IgD-negative memory B cell (primary cell): ENCODE data around the gene ARHGEF2. TPM values are rescaled to one million over a fixed set of nuclear protein-coding genes. Genes with fewer than 3 reads are reported as not detected.
A peak's percentile ranks its signal among the peaks of the same experiment; 100 is the strongest.

Experiments used
- H3K27ac Mint-ChIP-seq, 3 donors: one replicate each; pipeline ENCODE4 v1.8.0; 2020 to 2022; ENCODE audit warnings: mild to moderate bottlenecking in 3 of 3, mixed read lengths in 3 of 3, moderate library complexity in 1 of 3
- H3K27me3 Mint-ChIP-seq: one replicate; pipeline ENCODE4 v1.8.0; 2021; ENCODE audit warnings: mixed read lengths
- H3K36me3 Mint-ChIP-seq: one replicate; pipeline ENCODE4 v1.8.0; 2020; ENCODE audit warnings: mild to moderate bottlenecking, mixed read lengths
- H3K4me1 Mint-ChIP-seq, 3 donors: one replicate each; pipeline ENCODE4 v1.8.0; 2020 to 2022; ENCODE audit warnings: mixed read lengths in 3 of 3, mild to moderate bottlenecking in 1 of 3
- H3K4me3 Mint-ChIP-seq, 4 donors: one replicate each; pipeline ENCODE4 v1.8.0; 2020 to 2022; ENCODE audit warnings: mild to moderate bottlenecking in 4 of 4, mixed read lengths in 4 of 4, moderate library complexity in 3 of 4
- H3K9me3 Mint-ChIP-seq, 3 donors: one replicate each; pipeline ENCODE4 v1.8.0; 2020 to 2021; ENCODE audit warnings: mixed read lengths in 3 of 3, mild to moderate bottlenecking in 1 of 3
- polyA plus RNA-seq: library from polyadenylated mRNA; unstranded; fragments of 300-500 nt; fragmentation: Illumina TruSeq; gene quantifications from one replicate; pipeline ENCODE4 v1.2.3, GENCODE V29; 2021

The ARHGEF2 gene
- polyA plus RNA-seq, result 43.9 TPM

- no peaks in the 10 kb centered on the region for H3K9me3 Mint-ChIP-seq
- H3K36me3 Mint-ChIP-seq, result peaks cover 10% of the 10 kb centered on the region
- peaks cover 32 to 58% (median 55%) of the 10 kb centered on the region in 3 donors for H3K4me1 Mint-ChIP-seq
- no peaks in the 10 kb centered on the region for H3K27me3 Mint-ChIP-seq
- peak within 1 kb of the TSS; percentile 84 to 99 (median 96) for H3K4me3 Mint-ChIP-seq
- peak within 1 kb of the TSS; percentile 87 to 97 (median 95) for H3K27ac Mint-ChIP-seq
Observed at GRCh38 chr1:155978325-155978972, at the start of gene ARHGEF2. TSS of gene ARHGEF2 (minus strand) at chr1:155978547. CDS start at chr1:155978427, 120 bp downstream.

- H3K36me3 Mint-ChIP-seq, result no peaks in the 10 kb centered on the region
Observed at GRCh38 chr1:156026588-156026987, 48.2 kb upstream of the ARHGEF2 start.

DNA sequence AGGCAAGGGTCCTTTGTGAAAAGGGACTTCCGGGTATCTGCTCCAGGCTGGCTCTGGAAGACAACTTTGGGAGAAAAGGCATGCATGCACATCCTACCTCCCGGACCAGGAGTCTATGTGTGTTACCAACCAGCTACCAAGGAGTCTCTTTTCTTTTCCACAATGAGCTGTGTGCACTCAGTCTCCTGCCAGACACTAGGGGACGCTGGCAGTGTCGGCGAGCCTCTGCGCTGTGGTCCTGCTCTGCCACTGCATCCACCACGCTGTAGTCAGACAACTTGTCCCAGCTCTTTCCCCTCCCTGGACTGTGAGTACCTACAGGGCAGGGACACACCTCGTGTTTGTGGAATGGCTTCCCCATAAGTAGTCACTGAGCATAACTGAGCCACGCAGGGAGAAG is 47.5 kb upstream of the ARHGEF2 start:
- no peaks in the 10 kb centered on the region for H3K9me3 Mint-ChIP-seq
- H3K27me3 Mint-ChIP-seq, result peaks cover 2% of the 10 kb centered on the region
- no peaks in the 10 kb centered on the region for H3K36me3 Mint-ChIP-seq
- no peak overlapping the region for H3K27ac Mint-ChIP-seq
- peak overlapping the region in 1 of 4 donors; percentile 40 for H3K4me3 Mint-ChIP-seq
- peaks cover 2 to 13% (median 7%) of the 10 kb centered on the region in 3 donors for H3K4me1 Mint-ChIP-seq

More at GRCh38 chr1:156026588-156026987, 48.2 kb upstream of the ARHGEF2 start:
- Mint-ChIP-seq H3K4me1 (peaks cover 0 to 10% (median 7%) of the 10 kb centered on the region in 3 donors), H3K27ac (no peak overlapping the region), H3K27me3 (peaks cover 2% of the 10 kb centered on the region), H3K4me3 (no peak overlapping the region), H3K9me3 (no peaks in the 10 kb centered on the region)

DNA sequence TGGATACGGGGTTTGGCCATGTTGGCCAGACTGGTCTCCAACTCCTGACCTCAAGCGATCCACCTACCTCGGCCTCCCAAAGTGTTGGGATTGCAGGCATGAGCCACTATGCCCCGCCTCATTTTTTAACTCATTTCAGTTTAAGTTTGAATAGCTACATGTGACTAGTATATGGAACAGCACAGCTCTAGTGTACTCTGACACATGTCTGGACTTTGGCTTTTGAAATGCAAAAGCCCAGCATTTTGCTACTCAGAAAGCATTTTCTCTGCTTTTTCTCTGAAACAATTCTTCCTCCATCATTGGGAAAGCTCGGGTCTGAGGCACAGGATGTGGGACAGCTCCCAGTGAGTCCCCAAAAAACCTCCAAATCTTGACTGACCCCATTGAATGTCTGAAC is 46.5 kb upstream of the ARHGEF2 start:
- Mint-ChIP-seq H3K4me1 (peaks cover 8 to 21% (median 13%) of the 10 kb centered on the region in 3 donors), H3K4me3 (no peak overlapping the region), H3K9me3 (no peaks in the 10 kb centered on the region), H3K27me3 (peaks cover 2% of the 10 kb centered on the region), H3K36me3 (no peaks in the 10 kb centered on the region), H3K27ac (no peak overlapping the region)

DNA sequence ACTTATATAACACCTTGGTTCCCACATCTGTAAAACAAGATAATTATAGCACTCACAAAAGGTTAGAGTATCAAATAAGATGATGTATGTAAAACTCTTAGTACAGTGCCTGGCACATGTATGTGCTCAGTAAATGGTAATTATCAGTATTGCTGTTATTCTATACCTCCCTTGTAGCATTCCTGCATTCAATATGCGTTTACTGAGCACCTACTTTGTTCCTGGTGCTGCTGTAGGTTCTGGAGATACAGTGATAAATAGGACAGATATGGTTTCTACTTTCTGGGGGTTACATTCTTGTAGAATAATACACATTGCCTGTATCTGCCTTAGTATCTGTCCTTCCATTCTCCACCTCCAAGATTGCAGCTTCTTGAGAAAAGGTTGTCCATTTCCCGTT is 43.6 kb upstream of the ARHGEF2 start:
- Mint-ChIP-seq H3K4me3 (peak overlapping the region in 3 of 4 donors; percentile 47 to 81 (median 52)), H3K36me3 (no peaks in the 10 kb centered on the region), H3K27ac (peak overlapping the region in 1 of 3 donors; percentile 14), H3K27me3 (peaks cover 2% of the 10 kb centered on the region), H3K4me1 (peaks cover 15 to 30% (median 23%) of the 10 kb centered on the region in 3 donors), H3K9me3 (no peaks in the 10 kb centered on the region)

- peak overlapping the region; percentile 91 to 99 (median 98) for H3K4me3 Mint-ChIP-seq
- H3K4me1 Mint-ChIP-seq, result peaks cover 18 to 29% (median 23%) of the 10 kb centered on the region in 3 donors
- no peaks in the 10 kb centered on the region for H3K9me3 Mint-ChIP-seq
- peak overlapping the region in 2 of 3 donors; percentile 76 to 97 for H3K27ac Mint-ChIP-seq
- no peaks in the 10 kb centered on the region for H3K36me3 Mint-ChIP-seq
- H3K27me3 Mint-ChIP-seq, result peaks cover 2% of the 10 kb centered on the region
Observed at GRCh38 chr1:156021093-156021428, 42.7 kb upstream of the ARHGEF2 start.

GRCh38 chr1:156020293-156021092 is 42.1 kb upstream of the ARHGEF2 start, which contains the start of gene SSR2:
TSS of gene SSR2 (minus strand) at chr1:156020951. CDS start at chr1:156020167, 784 bp downstream.
- H3K27me3 Mint-ChIP-seq, result no peaks in the 10 kb centered on the region
- no peaks in the 10 kb centered on the region for H3K9me3 Mint-ChIP-seq
- peaks cover 18 to 26% (median 19%) of the 10 kb centered on the region in 3 donors for H3K4me1 Mint-ChIP-seq
- H3K27ac Mint-ChIP-seq, result peak within 1 kb of the TSS; percentile 76 to 97 (median 96)
- H3K36me3 Mint-ChIP-seq, result no peaks in the 10 kb centered on the region
- H3K4me3 Mint-ChIP-seq, result peak within 1 kb of the TSS; percentile 91 to 99 (median 98)

GRCh38 chr1:156019946-156020292 is 41.6 kb upstream of the ARHGEF2 start:
- peak overlapping the region; percentile 91 to 99 (median 98) for H3K4me3 Mint-ChIP-seq
- H3K9me3 Mint-ChIP-seq, result no peaks in the 10 kb centered on the region
- no peaks in the 10 kb centered on the region for H3K27me3 Mint-ChIP-seq
- peaks cover 17 to 26% (median 18%) of the 10 kb centered on the region in 3 donors for H3K4me1 Mint-ChIP-seq
- H3K36me3 Mint-ChIP-seq, result no peaks in the 10 kb centered on the region
- peak overlapping the region in 2 of 3 donors; percentile 96 to 97 for H3K27ac Mint-ChIP-seq

DNA sequence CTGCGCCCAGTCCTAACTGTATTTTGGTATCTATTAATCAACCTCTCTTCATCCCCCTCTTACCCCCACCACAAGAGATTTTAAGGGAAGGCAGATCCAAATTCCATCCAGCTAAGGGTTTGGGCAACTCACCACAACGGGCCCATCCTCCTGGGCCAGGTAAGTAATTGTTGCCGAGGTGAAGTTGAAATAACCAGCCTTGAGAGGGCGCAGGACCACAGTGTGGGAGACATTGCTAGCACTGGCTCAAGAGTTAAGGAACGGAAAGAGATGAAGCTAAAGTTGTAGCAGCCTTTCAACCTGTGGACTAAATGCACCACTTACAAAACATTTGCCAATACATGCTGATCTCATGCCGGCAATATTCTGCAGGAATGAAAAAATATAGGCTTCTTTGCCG is 36.5 kb upstream of the ARHGEF2 start:
- Mint-ChIP-seq H3K36me3 (peaks cover 6% of the 10 kb centered on the region), H3K4me1 (peaks cover 26 to 29% (median 27%) of the 10 kb centered on the region in 3 donors), H3K27ac (peak overlapping the region in 1 of 3 donors; percentile 85), H3K27me3 (no peaks in the 10 kb centered on the region), H3K9me3 (no peaks in the 10 kb centered on the region), H3K4me3 (no peak overlapping the region)

DNA sequence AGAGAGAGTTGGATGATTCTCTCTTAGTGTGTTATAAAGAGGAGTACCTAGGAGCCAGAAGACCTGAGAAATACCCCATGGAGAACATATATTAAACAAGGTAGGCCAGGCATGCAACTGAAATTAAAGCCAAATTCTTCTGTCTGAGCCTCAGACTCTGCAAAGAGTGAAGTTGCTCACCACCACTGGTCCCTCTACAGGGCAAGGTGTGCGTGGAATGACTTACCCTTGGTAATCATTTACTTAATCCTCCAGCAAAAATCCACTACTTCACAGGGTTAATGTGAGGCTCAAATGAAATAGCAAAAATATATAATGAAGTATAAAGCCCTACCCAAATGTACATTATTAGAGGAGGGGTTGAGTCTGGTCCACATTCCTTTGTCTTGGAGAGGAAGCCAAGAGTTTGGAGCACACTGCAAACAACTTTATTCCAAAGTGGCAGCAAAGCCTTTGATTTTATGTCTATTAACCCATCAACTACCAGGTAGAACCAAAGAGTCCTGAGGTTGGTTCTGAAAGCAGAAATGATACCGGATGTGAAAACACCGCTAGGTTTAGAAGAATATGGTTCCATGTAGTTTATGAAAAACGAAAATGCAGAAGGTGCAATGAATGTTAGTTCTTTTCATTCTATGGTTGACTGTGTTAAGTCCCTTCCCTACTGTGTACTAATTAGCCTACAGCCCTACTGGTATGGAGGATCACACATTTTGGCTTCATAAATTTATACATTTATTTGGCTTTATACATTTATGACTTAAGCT is 33.9 kb upstream of the ARHGEF2 start:
- Mint-ChIP-seq H3K4me3 (peak overlapping the region in 3 of 4 donors; percentile 16 to 82 (median 65)), H3K27me3 (no peaks in the 10 kb centered on the region), H3K27ac (peak overlapping the region; percentile 2 to 61 (median 57)), H3K4me1 (peaks cover 16 to 20% (median 19%) of the 10 kb centered on the region in 3 donors), H3K9me3 (no peaks in the 10 kb centered on the region), H3K36me3 (peaks cover 6% of the 10 kb centered on the region)

DNA sequence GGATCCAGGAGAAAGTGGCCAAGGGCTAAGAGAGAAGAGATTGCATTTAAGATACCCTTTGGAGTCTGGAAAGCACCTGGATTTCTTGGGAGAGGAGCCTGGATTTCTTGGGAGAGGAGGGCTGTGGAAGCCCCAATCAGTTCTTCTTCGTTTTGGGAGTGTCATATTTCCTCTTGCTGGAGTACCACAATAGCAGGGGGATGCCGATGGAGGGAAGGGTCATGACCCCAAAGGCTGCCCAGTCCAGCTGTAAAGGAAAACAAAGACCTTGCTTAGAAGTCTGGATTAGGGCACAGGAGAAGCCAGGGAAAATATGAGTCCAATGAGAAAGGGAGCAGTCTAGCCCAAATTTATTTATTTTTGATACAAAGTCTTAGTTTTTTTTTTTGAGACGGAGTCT is 31.1 kb upstream of the ARHGEF2 start:
- no peaks in the 10 kb centered on the region for H3K9me3 Mint-ChIP-seq
- peaks cover 16 to 19% (median 17%) of the 10 kb centered on the region in 3 donors for H3K4me1 Mint-ChIP-seq
- no peak overlapping the region for H3K4me3 Mint-ChIP-seq
- peaks cover 5% of the 10 kb centered on the region for H3K36me3 Mint-ChIP-seq
- no peak overlapping the region for H3K27ac Mint-ChIP-seq
- no peaks in the 10 kb centered on the region for H3K27me3 Mint-ChIP-seq

GRCh38 chr1:156006666-156007376 is 28.5 kb upstream of the ARHGEF2 start:
- no peak overlapping the region for H3K27ac Mint-ChIP-seq
- H3K4me1 Mint-ChIP-seq, result peaks cover 0 to 4% (median 2%) of the 10 kb centered on the region in 3 donors
- H3K27me3 Mint-ChIP-seq, result peaks cover 2% of the 10 kb centered on the region
- peaks cover 5% of the 10 kb centered on the region for H3K36me3 Mint-ChIP-seq
- H3K4me3 Mint-ChIP-seq, result no peak overlapping the region
- no peaks in the 10 kb centered on the region for H3K9me3 Mint-ChIP-seq

DNA sequence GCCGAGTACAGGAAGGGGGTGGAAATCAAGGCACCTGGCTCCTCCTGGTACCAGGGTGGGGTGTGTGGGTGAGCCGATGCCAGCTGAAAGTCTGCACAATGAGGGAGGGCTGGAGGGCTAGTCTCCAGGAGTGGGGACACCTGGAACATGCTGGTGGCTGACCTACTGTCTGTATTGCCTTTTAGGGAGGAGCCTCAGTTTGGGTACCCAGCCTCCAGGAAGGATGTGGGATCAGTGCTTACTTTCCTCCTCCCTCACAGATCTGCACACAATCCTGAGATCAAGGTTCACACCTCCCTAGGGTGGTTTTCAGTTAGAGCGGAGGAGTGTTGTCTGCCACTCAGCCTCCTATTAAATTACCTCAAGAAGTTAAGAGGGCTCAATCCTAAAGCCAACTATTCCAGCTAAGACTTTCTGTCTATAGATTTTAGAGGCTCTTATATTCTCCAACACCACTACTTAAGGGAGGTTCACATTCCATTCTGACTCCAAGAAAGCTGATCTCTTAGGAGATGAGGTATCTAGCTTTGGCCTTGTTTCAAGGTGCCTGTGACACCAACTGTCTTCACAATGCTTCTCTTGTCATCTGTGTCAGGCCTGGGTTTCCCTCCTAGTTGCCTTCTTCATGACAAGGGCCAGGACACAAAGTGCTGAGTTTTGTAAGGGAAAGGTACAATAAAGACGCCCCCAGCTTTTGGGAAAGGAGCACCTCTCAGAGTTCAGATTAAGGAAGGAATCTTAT is 26.7 kb upstream of the ARHGEF2 start:
- H3K4me1 Mint-ChIP-seq, result peaks cover 0 to 2% (median 0%) of the 10 kb centered on the region in 3 donors
- no peaks in the 10 kb centered on the region for H3K9me3 Mint-ChIP-seq
- no peak overlapping the region for H3K4me3 Mint-ChIP-seq
- H3K36me3 Mint-ChIP-seq, result peaks cover 3% of the 10 kb centered on the region
- H3K27ac Mint-ChIP-seq, result peak overlapping the region in 1 of 3 donors; percentile 64
- peaks cover 2% of the 10 kb centered on the region for H3K27me3 Mint-ChIP-seq

DNA sequence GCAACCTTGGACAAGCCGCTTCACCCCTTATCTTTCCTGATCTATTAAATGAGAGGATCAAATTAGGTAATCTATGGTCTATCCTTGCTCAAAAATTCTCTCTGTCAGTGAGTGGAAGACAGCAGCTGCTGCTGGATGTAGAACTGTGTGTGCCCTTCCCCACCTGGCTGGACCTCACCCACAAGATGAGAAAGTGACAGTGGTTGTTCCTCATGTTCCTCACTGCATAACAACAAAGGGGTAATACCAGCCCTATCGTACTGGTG is 25.5 kb upstream of the ARHGEF2 start:
- peaks cover 2% of the 10 kb centered on the region for H3K27me3 Mint-ChIP-seq
- no peaks in the 10 kb centered on the region for H3K9me3 Mint-ChIP-seq
- H3K36me3 Mint-ChIP-seq, result peaks cover 3% of the 10 kb centered on the region
- peaks cover 0 to 2% (median 0%) of the 10 kb centered on the region in 3 donors for H3K4me1 Mint-ChIP-seq
- no peak overlapping the region for H3K4me3 Mint-ChIP-seq
- H3K27ac Mint-ChIP-seq, result peak overlapping the region in 1 of 3 donors; percentile 40
